Measurements from ENCODE around the gene LPAR1.

The LPAR1 gene

GRCh38 chr9:110846215-110846614 is 192.1 kb downstream of the LPAR1 start:
- Histone ChIP-seq H4K20me1 (ENCODE audit: insufficient read depth, low read length, poor library complexity, severe bottlenecking) (no peaks in the 10 kb centered on the region), H3K9me3 (ENCODE audit: insufficient read depth, low read depth, low read length) (no peaks in the 10 kb centered on the region), H3K9me2 (replicated peaks; ENCODE audit: low read depth, low read length) (no peaks in the 10 kb centered on the region), H3K9ac (ENCODE audit: low read depth, low read length, poor library complexity, severe bottlenecking) (no peak overlapping the region), H3K4me1 (ENCODE audit: insufficient read depth, low read length, poor library complexity, severe bottlenecking) (no peaks in the 10 kb centered on the region), H3K27me3 (ENCODE audit: insufficient read depth, low read length, poor library complexity, severe bottlenecking) (no peaks in the 10 kb centered on the region), H3K4me3 (ENCODE audit: low read length, poor library complexity, severe bottlenecking) (no peak overlapping the region), H3K4me2 (ENCODE audit: low read depth, low read length, poor library complexity, severe bottlenecking) (no peak overlapping the region), H2AFZ (ENCODE audit: low read length) (no peak overlapping the region), H3K79me2 (ENCODE audit: insufficient read depth, low read length) (no peaks in the 10 kb centered on the region), H3F3A (ENCODE audit: low read depth) (no peaks in the 10 kb centered on the region), H3K36me3 (ENCODE audit: insufficient read depth, low read length) (no peaks in the 10 kb centered on the region)
- TF ChIP-seq CTCF (conservative IDR thresholded peaks at IDR 0.05; ENCODE audit: low read length) (no peak), EZH2phosphoT487 (IDR thresholded peaks at IDR 0.05; ENCODE audit: borderline replicate concordance) (no peak)

GRCh38 chr9:110844121-110844520 is 194.1 kb downstream of the LPAR1 start:
- Histone ChIP-seq H3K36me3 (ENCODE audit: insufficient read depth, low read length) (no peaks in the 10 kb centered on the region), H3K79me2 (ENCODE audit: insufficient read depth, low read length) (no peaks in the 10 kb centered on the region), H3K9ac (ENCODE audit: low read depth, low read length, poor library complexity, severe bottlenecking) (no peak overlapping the region), H2AFZ (ENCODE audit: low read length) (no peak overlapping the region), H3K4me3 (ENCODE audit: low read length, poor library complexity, severe bottlenecking) (no peak overlapping the region), H3K9me3 (ENCODE audit: insufficient read depth, low read depth, low read length) (no peaks in the 10 kb centered on the region), H4K20me1 (ENCODE audit: insufficient read depth, low read length, poor library complexity, severe bottlenecking) (no peaks in the 10 kb centered on the region), H3K9me2 (replicated peaks; ENCODE audit: low read depth, low read length) (no peaks in the 10 kb centered on the region), H3K27me3 (ENCODE audit: insufficient read depth, low read length, poor library complexity, severe bottlenecking) (no peaks in the 10 kb centered on the region), H3F3A (ENCODE audit: low read depth) (no peaks in the 10 kb centered on the region), H3K4me1 (ENCODE audit: insufficient read depth, low read length, poor library complexity, severe bottlenecking) (no peaks in the 10 kb centered on the region), H3K4me2 (ENCODE audit: low read depth, low read length, poor library complexity, severe bottlenecking) (no peak overlapping the region)
- TF ChIP-seq EZH2phosphoT487 (IDR thresholded peaks at IDR 0.05; ENCODE audit: borderline replicate concordance) (no peak), CTCF (conservative IDR thresholded peaks at IDR 0.05; ENCODE audit: low read length) (no peak)

- H3K36me3 ChIP-seq (ENCODE audit: insufficient read depth, low read length): no peaks in the 10 kb centered on the region
- no peaks in the 10 kb centered on the region for H4K20me1 ChIP-seq (ENCODE audit: insufficient read depth, low read length, poor library complexity, severe bottlenecking)
- no peak overlapping the region for H3K9ac ChIP-seq (ENCODE audit: low read depth, low read length, poor library complexity, severe bottlenecking)
- H3K79me2 ChIP-seq (ENCODE audit: insufficient read depth, low read length): no peaks in the 10 kb centered on the region
- no peak overlapping the region for H2AFZ ChIP-seq (ENCODE audit: low read length)
- H3F3A ChIP-seq (ENCODE audit: low read depth): no peaks in the 10 kb centered on the region
- no peaks in the 10 kb centered on the region for H3K9me2 ChIP-seq (replicated peaks; ENCODE audit: low read depth, low read length)
- no peaks in the 10 kb centered on the region for H3K27me3 ChIP-seq (ENCODE audit: insufficient read depth, low read length, poor library complexity, severe bottlenecking)
- no peaks in the 10 kb centered on the region for H3K4me1 ChIP-seq (ENCODE audit: insufficient read depth, low read length, poor library complexity, severe bottlenecking)
- TF ChIP-seq CTCF (conservative IDR thresholded peaks at IDR 0.05; ENCODE audit: low read length): no peak
- no peak overlapping the region for H3K4me2 ChIP-seq (ENCODE audit: low read depth, low read length, poor library complexity, severe bottlenecking)
- H3K4me3 ChIP-seq (ENCODE audit: low read length, poor library complexity, severe bottlenecking): no peak overlapping the region
- no peaks in the 10 kb centered on the region for H3K9me3 ChIP-seq (ENCODE audit: insufficient read depth, low read depth, low read length)
Measured at GRCh38 chr9:110842986-110843385, 195.3 kb downstream of the LPAR1 start.
